Upper lobe of right lung (tissue), 1 donor: Measurements from ENCODE around the gene TXNDC5. TPM values are rescaled to one million over a fixed set of nuclear protein-coding genes. Genes with fewer than 3 reads are reported as not detected.

ENCODE experiments used
- ATAC-seq: fragments of 200-7000 bp; cut with Tn5 transposase; one replicate; pipeline ENCODE4 v1.9.1; 2020; ENCODE audit warnings: mild to moderate bottlenecking, moderate library complexity
- DNase-seq: peaks from one replicate; pipeline ENCODE4 v3.0.0-alpha.2; 2020
- H3K27ac ChIP-seq: fragments of 200-600 bp; one replicate; pipeline ENCODE4 v1.8.0; 2022
- H3K27me3 ChIP-seq: fragments of 200-600 bp; one replicate; pipeline ENCODE4 v1.8.0; 2022; ENCODE audit warnings: mild to moderate bottlenecking
- H3K36me3 ChIP-seq: fragments of 200-600 bp; one replicate; pipeline ENCODE4 v1.8.0; 2022
- H3K4me1 ChIP-seq: fragments of 200-600 bp; one replicate; pipeline ENCODE4 v1.8.0; 2022
- H3K4me3 ChIP-seq: fragments of 200-600 bp; one replicate; pipeline ENCODE4 v1.8.0; 2022; ENCODE audit warnings: mild to moderate bottlenecking
- H3K9me3 ChIP-seq: fragments of 200-600 bp; one replicate; pipeline ENCODE4 v1.8.0; 2022
- CTCF ChIP-seq: fragments of 200-600 bp; IDR thresholded peaks from one replicate; pipeline ENCODE4 v1.8.0; 2022; ENCODE audit warnings: antibody characterized with exemption
- intact Hi-C: fragments of 100-400 bp; cut with DNase I; formaldehyde crosslinking; loops from one replicate; pipeline ENCODE4 v1.11.0; 2022
- total RNA-seq: library from RNA; stranded (reverse); fragmentation: NEBNext Ultra II Directional; extraction: Animal tissue kit (Norgen Biotek cat#: 25700); gene quantifications from one replicate; pipeline ENCODE4 v1.2.1, GENCODE V29; 2021
- donor health status: DM: no; HTN: yes; CAD: no; lungs with severe emphysema.

TXNDC5 gene
- total RNA-seq, 1 donor from 2014 or later, result 107 TPM

DNA sequence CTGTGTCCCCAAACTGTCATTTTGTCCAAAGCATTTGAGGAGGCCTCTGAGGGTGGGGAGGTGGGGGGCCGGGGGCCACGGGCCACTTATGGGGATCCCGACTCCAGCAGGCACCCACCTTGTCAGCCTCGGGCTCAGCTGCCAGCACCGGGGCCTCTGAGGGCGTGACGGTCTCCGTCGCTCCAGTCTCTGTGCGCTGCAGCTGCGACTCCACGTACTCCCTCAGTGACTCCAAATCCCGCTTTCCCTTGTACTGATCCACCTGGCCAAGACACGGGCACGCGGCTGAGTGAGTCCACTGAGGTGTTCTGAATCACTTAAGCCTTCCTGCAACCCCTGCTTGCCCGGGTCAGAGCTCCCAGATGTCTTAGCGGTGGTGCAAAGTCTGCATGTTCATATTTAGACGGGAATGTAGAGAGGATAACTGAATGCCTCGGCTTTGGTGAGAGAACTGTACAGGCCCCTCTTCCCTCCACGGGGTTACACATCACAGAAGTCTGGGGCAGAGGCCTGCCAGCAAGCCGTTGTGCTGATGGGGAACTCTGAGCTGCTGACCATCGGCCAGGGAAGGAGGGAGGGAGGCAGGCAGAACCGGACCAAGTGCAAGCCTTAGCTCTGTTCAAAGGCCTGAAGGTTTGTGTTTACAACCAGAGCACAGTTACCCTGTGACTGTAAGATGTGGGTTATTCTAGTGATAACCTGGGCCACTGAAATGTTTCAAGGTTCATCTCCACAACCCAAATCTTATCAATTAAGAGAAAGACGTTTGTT is 21.8 kb downstream of the TXNDC5 start:
- no peaks in the 10 kb centered on the region for H3K4me1 ChIP-seq
- no peaks in the 10 kb centered on the region for H3K27me3 ChIP-seq
- no peak for ATAC-seq
- no peak overlapping the region for H3K27ac ChIP-seq
- intact Hi-C loops, result no loop called here
- DNase-seq, result no peak
- no peak overlapping the region for H3K4me3 ChIP-seq
- H3K9me3 ChIP-seq, result no peaks in the 10 kb centered on the region
- peaks cover 98% of the 10 kb centered on the region for H3K36me3 ChIP-seq
- TF ChIP-seq CTCF, result no peak

GRCh38 chr6:7887278-7887991 is 23.2 kb downstream of the TXNDC5 start:
- Histone ChIP-seq H3K4me1 (no peaks in the 10 kb centered on the region), H3K4me3 (no peak overlapping the region), H3K9me3 (no peaks in the 10 kb centered on the region), H3K36me3 (peaks cover 98% of the 10 kb centered on the region), H3K27ac (no peak overlapping the region), H3K27me3 (no peaks in the 10 kb centered on the region)
- intact Hi-C loops, result no loop called here
- no peak for TF ChIP-seq CTCF
- no peak for ATAC-seq
- DNase-seq, result no peak

GRCh38 chr6:7886132-7886531 is 24.5 kb downstream of the TXNDC5 start:
- intact Hi-C loops, result no loop called here
- Histone ChIP-seq H3K36me3 (peaks cover 98% of the 10 kb centered on the region), H3K4me3 (no peak overlapping the region), H3K9me3 (no peaks in the 10 kb centered on the region), H3K27me3 (no peaks in the 10 kb centered on the region), H3K4me1 (no peaks in the 10 kb centered on the region), H3K27ac (no peak overlapping the region)
- ATAC-seq (no peak), DNase-seq (no peak)
- TF ChIP-seq CTCF, result no peak

- DNase-seq, result no peak
- ATAC-seq, result no peak
- H3K27me3 ChIP-seq, result no peaks in the 10 kb centered on the region
- no peaks in the 10 kb centered on the region for H3K9me3 ChIP-seq
- intact Hi-C loops, result no loop called here
- H3K4me3 ChIP-seq, result no peak overlapping the region
- no peak overlapping the region for H3K27ac ChIP-seq
- no peak for TF ChIP-seq CTCF
- peaks cover 80% of the 10 kb centered on the region for H3K36me3 ChIP-seq
- no peaks in the 10 kb centered on the region for H3K4me1 ChIP-seq
These were observed 27.2 kb downstream of the TXNDC5 start for GRCh38 chr6:7883381-7883780.

DNA sequence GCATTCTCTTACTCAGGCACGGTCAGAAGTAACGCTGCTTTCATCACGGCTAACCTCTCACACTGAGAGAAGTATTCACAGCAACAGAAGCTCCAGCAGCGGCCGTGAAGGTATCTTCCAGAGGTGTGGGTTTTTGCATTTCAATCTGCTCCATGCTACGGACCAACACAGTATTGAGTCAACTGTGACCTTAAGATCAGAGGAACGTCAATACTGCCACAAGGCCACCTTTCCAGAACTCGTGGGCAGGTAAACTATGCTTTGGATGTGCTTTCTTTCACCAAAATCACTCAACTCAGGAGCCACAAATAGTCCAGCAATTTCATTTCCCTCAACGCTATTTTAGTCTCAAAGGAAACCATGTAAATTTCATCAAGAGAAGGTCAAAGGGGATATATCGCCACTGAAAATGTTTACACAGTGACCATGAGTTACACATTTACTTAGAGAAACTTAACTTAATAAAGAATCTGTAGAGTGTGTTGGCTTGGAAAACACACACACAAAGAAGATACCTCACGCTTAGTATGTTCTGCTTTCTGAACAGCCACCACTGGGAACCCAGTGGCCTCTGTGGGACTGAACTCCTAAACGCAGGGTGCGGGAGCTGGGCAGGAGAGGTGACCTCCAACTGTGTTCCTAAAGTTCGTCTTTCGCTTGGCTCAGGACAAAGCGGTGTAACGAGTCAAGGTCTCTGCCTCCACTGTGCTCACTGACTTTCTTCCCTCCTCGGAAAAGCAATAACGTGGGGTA is 27.9 kb downstream of the TXNDC5 start:
- H3K4me3 ChIP-seq, result no peak overlapping the region
- no peak for TF ChIP-seq CTCF
- ATAC-seq (no peak), DNase-seq (no peak)
- no peaks in the 10 kb centered on the region for H3K4me1 ChIP-seq
- no peaks in the 10 kb centered on the region for H3K9me3 ChIP-seq
- H3K27ac ChIP-seq, result no peak overlapping the region
- H3K36me3 ChIP-seq, result peaks cover 73% of the 10 kb centered on the region
- no peaks in the 10 kb centered on the region for H3K27me3 ChIP-seq
- intact Hi-C loops, result no loop called here
